Inflammatory macrophage (primary cell): Measurements from ENCODE around the gene CPEB3.
"Not testable (repeated sequence)": the region's sequence is repeated elsewhere in the genome, so short reads cannot be mapped to it uniquely, and the experiment has no call there.

Experiments
- DNase-seq, 2 donors: peaks; one replicate each; pipeline ENCODE4 v3.0.0-alpha.2; 2020 to 2022
- total RNA-seq, 18 experiments: gene quantifications; one replicate each; lab custom pipeline; 2026; ENCODE audit warnings: mixed read lengths in 6 of 18, inconsistent platforms in 2 of 18; lab: John Stamatoyannopoulos, UW

CPEB3 gene
- 3.9 to 19.2 (median 7.5) reads per million in 18 experiments for total RNA-seq

DNA sequence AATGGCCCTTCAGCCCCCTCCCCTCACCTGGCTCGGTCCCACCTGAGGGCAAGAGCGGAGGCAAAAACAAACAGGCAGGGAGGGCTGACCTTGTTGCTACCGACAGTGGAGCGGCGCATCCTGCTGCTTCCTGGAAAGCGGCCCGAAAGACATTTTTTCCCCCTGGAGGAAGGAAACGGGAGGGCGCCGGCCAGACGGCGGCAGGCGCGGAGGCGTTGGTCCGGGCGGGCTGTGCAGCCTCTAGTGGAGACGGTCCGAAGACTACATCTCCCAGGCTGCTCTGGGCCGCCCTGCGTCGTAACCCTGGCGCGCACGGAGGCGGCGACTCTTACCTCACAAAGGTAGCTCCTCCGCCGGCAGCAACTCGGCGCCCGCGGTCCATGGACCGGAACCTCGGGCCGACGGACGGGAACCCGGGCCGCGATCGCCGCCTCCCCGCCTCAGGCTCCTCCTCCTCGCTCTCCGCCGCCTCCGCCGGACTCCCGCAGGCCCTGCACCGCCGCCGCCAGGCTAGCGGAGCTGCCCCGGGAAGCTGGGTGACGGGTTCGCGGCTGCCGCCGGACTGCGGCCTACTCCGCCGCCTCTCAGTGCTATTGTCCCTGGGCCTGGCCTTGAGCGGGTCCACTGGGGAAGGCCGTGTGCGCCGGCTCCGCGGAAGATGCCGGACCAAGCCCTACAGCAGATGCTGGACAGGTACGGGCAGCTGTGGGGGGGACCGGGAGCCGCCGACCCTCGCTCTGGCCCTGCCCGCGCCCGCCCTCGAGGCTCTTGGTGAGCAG, at the start of gene CPEB3, which contains the start of gene MARCHF5:
Gene CPEB3 (minus strand): TSS at position 242 of the 779 bp plus-strand sequence. CDS start 50,728 bp downstream, outside the sequence.
Gene MARCHF5 (plus strand): TSS at position 331 of the 779 bp plus-strand sequence. CDS start 328 bp downstream, at position 659.
- peak; percentile 97 to 98 for DNase-seq

DNA sequence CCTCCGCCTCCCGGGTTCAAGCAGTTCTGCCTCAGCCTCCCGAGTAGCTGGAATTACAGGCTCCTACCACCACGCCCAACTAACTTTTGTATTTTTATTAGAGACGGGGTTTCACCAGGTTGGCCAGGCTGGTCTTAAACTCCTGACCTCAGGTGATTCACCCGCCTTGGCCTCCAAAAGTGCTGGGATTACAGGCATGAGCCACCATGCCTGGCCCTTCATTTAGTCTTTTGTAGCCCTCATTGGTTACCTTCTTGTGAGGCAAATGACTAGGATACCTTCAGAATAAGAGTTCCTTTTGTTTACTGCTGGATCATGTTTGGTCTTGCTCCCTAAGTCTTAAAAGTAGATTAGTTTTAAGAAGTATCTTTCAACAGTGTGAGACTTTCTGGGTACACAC, 39.0 kb upstream of the CPEB3 start:
- not testable (repeated sequence) for DNase-seq

DNA sequence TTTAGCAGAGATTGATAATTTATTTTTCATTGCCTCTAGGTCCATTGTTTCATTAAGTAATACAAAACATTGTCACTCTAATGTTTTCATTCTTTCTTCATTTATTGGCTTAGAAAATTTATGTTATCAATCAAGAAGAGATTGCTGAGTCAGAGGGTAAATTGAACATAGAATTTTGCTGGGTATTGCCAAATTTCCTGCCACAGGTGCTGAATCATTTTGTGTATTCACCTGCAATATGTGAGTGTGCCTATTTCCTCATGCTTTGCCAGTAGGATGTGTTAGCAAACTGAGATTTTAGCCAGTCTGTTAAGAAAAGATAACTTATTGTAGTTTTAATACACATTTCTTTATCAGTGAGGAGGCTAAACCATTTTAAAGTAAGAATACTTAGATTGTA, 38.1 kb upstream of the CPEB3 start:
- no peak for DNase-seq

DNA sequence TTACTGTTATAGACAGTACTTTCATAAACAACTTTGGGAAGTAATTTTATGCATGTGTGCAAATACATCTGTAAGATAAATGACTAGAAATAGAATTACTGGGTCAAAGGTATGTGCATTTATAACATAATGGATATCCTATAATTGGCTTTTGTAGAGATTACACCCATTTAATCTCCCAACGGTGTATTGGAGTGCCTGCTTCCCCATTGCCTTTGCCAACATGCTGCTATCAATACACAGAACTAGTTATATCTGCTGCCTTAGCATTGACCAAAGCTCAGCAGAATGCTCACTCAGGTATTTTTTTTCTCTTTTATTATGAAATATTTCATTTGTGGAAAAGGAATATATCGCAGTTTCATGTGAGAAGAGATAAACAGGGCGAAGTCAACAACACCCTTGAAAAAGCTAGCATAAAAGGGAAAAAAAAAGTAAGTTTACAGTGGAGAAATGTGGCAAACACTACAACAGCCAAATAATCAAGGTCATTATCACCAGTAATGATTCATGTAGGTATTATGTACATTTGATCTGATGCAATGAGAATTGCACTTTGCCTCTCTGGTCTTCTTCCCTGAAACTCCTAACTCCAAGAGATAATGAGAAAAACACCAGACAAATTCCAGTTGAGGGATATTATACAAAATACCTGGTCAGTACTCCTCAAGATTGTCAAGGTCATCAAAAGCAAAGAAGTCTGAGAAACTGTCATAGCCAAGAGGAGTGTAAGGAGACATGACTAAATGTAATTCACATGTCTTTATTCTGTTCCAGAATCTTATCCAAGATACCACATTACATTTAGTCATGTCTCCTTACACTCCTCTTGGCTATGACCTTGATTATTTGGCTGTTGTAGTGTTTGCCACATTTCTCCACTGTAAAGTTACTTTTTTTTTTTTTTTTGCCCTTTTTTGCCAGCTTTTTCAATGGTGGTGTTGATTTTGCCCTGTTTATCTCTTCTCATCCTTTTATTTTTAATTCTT, 36.9 kb upstream of the CPEB3 start:
- DNase-seq: no peak

DNA sequence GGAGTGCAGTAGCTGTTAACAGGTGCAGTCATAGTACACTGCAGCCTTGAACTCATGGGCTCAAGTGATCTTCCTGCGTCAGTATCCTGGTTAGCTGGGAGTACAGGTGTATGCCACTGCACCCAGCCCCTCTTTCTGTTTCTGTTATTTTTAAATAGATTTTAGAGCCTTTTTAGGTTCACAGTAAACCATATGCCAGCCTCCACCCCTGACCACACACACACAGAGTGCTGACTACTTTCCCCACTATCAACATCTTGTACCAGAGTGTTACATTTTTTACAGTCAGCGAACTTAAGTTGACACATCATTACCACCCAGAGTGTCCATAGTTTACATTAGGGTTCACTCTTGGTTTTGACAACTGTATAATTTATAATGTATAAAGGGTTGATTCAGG, 32.2 kb upstream of the CPEB3 start:
- DNase-seq: no peak

DNA sequence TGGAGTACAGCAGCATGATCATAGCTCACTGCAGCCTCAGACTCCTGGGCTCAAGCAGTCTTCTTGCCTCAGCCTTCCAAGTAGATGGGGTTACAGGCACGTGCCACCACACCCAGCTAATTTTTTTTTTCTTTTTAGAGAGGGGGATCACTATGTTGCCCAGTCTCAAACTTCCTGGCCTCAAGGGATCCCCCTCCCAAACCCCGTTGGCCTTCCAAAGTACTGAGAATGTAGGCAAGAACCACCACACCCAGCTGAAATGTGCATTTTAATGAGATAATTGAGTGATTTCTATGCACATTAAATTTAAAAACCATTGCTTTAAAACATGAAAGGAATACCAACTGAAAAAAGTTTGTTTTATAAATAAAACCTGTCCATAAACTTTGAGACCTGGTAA, 25.7 kb upstream of the CPEB3 start:
- DNase-seq: no peak

DNA sequence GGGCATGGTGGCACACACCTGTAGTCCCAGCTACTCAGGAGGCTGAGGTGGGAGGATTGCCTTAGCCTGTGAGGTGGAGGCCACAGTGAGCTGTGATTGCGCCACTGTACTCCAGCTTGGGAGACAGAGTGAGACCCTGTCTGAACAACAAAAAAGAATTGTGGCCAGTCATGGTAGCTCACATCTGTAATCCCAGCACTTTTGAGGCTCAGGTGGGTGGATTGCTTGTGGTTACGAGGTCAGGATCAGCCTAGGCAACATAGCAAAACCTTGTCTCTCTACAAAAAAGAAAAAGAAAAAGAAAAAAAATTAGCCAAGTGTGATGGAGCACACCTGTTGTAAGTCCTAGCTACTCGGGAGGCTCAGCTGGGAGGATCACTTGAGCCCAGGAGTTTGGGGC, 22.9 kb upstream of the CPEB3 start:
- no peak for DNase-seq

DNA sequence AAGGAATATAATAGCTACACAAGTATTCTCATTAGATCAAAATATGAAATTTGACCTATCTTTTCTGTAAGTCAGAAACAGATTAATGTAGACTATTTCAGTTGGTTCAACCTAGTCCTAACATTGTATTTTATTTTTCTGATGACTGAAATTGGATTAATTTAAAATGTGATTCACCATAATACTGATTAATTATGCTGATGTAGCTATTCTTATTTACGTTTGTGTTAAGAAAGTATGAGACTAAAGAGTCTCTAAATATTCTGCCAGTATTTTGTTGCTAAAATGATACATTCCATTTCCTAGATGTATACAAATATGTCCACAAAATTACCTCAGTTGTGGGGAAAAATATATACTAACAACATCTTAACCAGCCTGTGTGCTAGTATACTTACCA, 18.4 kb upstream of the CPEB3 start:
- no peak for DNase-seq

DNA sequence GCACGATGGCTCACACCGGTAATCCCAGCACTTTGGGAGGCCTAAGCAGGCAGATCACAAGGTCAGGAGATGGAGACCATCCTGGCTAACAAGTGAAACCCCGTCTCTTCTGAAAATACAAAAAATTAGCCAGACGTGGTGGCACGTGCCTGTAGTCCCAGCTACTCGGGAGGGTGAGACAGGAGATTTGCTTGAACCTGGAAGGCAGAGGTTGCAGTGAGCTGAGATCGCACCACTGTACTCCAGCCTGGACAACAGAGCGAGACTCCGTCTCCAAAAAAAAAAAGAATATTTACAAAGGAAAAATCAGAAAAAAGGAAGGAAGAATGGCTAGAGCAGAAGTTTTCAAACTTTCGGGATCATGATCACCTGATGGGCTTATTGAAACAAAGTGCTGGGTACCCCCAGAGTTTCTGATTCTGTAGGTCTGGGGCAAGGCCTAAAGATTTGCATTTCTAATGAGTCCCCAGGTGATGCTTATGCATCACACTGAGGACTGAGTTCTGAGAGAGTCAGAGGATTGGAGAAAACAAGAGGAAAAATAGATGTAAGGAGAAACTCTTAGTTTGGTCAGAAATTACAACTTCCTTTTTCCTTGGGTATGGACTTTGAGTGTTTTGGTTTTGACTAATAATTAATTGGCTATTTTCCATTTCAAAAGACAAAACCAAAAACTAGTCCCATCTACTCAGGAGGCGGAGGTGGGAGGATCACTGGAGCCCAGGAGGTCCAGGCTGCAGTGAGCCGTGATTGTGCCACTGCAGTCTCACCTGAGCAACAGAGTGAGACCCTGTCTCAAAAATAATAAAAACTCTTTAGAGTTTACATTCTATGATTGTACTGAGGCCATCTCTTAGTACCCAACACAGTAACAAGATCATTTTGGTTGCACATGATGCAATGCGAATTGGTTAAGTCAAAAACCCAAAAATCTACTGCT, 14.5 kb upstream of the CPEB3 start:
- no peak for DNase-seq

DNA sequence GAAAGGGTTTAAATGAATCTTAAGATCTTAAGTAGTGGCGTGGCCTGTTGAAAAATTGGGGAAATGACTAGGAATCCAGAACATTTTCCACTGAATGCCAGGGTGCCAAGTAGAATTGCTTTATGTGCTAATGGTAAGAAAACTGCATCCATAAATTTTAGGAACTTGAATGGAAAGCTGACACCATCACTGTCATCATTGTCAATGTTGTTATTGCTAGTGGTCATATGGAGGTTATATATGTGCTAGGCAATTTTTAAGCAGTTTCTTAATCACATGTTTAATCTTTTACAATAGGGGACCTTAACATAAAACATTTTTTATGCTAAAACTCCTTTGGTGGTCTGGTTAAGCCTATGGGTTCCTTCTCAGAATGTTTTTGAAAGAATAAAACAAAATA, 13.2 kb upstream of the CPEB3 start:
- peak; percentile 7 to 17 for DNase-seq

DNA sequence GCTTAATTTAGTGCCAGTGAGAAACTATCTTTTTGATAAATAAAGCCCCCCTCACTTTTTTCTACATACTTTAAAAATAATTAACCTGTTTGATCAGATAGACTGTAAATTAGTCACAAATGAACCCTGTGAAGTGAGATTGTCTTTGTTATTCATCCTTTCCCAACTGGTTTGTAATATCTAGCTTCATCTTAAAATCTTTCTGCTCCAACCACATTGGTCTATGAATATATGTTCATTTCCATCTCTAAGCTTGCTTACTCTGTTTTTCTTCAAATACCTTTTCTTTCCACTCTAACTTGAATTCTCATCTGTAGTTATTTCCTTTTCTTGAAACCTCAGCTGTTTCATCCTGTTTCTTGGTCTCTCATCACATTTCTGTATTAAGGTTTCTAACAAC, 12.2 kb upstream of the CPEB3 start:
- DNase-seq: no peak

DNA sequence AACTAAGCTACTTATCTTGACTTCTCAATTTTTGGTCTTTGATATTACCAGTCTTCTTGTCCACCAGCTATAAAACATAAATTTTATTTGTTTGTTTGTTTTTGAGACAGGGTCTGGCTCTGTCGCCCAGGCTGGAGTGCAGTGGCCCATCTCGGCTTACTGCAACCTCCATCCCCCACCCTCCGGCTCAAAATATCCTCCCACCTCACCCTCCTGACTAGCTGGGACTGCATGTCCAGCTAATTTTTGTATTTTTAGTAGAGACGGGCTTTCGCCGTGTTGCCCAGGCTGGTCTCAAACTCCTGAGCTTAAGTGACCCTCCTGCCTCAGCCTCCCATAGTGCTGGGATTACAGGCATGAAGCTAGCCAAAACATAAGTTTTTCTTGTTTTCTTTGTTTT, 7.6 kb upstream of the CPEB3 start:
- DNase-seq: no peak

DNA sequence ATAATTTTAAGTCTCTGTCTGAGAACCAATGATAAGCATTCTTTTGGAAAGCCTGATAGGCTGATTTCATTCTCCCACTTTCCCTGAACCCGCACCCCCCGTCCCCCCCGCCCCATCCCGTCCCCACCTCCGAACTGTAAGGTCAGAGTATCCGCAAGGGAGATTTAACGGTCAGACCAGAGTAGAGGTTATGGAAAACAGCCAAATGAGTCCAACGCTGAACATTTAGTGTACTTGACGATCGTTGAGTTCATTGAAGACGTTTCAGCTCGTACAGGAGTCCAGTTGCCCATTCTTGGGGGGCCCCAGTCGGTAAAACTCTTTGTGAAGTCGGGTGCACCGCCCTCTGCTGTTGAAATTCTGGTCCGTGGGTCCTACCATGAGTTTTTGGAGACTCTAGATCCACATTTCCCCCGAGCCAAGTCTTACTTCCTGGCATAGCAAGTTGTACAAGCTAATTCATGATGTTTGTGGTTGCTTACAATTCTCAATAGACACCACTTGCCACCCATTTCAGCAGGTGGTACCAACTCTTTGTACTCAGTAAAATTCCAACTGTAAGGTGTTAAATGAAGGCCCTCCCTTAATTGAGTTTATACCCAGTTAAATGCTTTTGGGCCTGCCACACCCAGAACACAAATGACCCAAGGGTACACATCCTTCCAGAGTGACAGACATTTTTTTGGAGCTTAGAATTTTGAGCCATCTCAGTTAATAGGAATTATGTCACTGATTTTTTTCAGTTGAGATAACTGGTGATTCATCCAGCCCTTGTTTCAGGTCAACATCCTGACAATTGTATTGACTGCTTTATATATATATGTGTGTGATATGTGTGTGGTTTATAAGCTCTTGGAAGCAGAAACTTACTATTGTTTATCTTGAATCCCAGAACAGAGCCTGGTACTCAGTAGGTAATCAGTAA, 1.3 kb upstream of the CPEB3 start:
- peak; percentile 51 to 66 for DNase-seq

DNA sequence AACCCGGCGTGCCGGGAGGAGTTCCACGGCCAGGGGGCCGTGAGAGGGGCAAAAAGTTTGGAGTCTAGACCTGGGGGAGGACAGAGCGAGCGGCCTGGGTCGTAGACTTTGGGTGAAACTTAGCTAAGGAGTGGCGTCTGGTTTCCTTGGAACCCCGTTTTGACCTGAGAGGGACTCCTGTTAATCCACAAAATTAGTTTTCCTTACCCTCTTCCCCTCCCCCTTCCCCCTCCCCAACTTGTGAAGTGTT, 663 bp upstream of the CPEB3 start:
- DNase-seq: no peak

DNA sequence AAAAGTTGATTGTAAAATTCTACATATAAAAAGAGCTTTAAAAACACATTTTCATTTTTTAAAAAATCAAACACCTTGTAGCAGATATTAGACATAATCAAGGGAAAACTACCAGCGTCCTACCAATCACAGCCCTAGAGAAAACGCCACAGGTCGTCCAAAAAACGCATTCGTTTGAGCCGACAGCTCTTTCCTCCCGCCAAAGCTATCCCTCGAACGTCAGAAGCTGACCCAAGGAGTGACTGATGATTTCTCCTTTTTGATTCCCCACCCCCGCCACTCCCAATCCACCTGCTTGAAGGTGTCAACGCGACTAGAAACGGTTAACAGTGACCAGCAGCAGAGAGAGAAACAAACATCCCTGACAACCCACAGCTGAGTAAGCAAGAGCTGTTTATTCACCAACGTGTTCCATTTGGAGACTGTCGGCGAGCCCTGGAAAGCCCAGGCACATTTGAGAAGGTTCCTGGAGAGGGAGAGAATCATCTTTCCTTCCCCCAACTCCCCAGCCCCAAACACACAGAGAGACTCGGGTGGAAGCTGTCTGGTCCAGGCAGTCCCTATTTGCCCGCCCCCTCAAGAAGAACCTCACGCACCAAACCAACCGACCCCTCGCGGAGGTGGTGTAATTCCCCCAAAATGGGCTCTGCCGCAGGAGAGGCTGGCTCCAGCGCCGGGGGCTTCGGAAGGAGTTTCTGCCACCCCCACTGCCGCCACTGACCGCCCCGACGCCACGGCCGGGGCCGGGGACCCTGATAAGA, 622 bp downstream of the CPEB3 start:
- DNase-seq: peak; percentile 9 to 13

DNA sequence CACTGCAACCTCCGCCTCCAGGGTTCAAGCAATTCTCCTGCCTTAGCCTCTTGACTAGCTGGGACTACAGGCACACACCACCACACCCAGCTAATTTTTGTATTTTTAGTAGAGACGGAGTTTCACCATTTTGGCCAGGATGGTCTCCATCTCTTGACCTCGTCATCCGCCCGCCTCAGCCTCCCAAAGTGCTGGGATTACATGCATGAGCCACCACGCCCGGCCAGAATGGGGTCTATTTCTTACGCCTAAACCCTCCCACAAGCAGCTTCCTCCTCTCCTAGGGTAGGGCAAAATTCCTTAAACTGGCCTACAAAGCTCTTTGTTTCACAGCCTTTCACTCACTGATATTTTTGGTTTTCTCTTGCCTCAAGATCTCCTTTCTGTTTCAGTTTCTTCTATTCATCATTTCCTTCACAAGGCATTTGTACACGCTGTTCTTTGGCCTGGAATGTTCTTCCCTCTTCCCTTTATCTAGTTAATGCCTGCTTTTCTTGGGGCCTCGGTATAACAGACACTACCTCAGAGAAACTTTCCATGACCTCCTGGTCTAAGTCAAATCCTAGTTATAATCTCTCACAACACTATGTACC, 6.7 kb downstream of the CPEB3 start:
- DNase-seq: peak; percentile 2 to 20

DNA sequence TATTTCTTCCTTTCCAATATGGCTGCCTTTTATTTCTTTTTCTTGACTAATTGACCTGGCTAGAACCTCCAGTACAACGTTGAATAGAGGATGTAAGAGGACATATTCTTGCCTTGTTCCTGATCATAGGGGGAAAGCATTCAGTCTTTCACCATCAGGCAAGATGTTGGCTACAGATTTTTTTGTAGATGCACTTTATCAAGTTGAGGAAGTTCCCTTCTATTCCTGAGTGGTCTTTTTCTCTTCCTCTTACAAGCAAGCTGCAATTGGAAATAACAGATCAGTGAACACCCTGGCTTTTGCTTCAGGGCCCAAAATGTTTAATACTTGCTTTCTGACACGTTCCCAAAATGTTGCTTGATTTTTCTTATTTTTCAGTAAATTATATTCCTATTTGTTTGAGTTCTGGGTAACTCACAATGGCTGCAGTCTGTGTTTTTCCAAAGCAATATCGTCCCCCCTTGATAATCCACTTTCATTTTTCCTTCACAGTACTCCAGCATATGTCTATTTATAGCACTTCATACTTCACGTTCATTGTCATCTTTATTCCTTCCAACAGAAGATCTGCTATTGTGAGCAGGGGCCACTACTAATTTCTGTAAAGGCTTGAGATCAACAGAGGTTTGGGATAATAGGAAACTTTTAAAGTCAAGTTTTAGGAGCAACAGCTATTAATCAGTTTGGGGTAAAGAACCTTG, 11.7 kb downstream of the CPEB3 start:
- peak in 1 of 2 donors; percentile 32 for DNase-seq

DNA sequence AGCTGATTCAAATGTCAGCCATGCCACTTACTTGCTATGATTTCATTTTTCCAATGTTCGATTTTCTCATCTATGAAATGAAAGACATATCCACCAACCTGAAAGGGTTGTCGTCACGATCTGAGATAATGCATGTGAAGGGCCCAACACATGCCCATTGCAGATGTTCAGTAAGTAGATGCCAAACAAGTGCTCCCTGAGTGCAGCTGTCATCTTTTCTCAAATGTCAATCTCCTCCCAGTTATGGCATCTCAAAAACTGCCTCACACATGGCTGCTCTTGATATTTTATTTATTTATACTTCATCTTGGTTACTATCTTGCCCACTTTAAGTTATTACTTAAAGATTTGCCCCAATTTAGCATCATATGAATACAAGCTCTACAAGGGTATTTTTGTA, 16.8 kb downstream of the CPEB3 start:
- DNase-seq: no peak

DNA sequence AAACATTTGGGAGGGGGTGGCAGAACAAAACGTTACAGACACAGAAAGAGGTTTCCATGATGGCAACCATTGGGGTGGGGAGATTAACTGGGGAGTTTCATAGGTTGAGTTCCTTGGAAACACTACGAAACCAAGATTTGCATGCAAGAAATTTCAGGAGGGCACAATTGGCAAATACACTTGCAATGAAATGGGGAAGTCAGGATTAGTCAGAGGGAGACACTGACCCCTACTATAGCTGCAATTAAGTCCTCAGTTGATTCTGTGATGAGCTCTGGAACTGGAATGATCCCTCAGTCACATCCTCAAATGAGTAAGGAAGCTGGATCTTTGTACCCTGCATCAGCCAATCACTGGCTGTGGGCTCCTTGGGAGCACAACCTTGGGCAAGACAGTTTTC, 22.1 kb downstream of the CPEB3 start:
- peak; percentile 73 to 87 for DNase-seq

DNA sequence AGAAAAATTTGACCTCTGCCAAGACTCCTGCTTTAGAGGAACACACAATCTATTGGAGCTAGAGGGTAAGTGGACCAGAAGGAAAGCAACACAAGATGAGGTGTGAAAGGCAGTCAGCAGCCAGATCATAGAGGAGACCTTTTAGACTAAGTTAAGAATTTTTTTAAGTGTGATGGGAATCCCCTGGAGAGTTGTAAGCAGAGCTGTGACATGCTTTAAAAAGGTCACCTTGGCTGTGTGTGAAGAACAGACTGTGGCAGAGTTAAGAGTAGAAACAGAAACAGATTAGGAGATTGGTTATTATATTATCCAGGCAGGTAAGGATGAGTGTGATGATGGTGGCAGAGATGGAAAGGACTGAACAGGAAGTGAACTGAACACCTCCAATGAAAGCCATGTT, 23.5 kb downstream of the CPEB3 start:
- no peak for DNase-seq
